ENCODE measurements around the gene STX2. TPM values are rescaled to one million over a fixed set of nuclear protein-coding genes. Genes with fewer than 3 reads are reported as not detected.
"Not testable (repeated sequence)": the region's sequence is repeated elsewhere in the genome, so short reads cannot be mapped to it uniquely, and the experiment has no call there.

STX2 gene
- total and polyA plus RNA-seq, 2 experiments from 2014 or later = 12.4 to 23.1 TPM

DNA sequence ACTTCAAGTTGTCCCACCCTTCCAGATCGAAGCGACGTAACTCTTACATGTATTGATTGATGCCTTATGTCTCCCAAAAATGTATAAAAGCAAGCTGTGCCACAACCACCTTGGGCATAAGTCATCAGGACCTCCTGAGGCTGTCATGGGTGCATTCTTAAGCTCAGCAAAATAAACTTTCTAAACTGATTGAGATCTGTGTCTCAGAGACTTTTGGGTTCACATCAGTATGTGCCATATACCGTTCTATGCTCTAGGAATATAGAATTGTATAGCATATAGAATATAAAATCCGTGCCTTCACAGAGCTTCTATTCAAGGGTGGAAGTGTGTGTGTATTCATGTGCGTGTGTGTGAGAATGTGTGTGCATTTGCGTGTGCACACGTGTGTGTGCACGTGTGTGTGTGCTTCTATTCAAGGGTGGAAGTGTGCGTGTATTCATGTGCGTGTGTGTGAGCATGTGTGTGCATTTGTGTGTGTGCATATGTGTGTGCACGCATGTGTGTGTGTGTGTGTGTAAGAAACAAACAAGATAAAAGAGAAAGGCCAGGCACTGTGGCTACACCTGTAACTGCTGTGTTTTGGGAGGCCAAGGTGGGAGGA is 11.5 kb upstream of the STX2 start:
- peak overlapping the region; percentile 30 for H3K4me2 ChIP-seq
- peak overlapping the region; percentile 71 for H3K27ac ChIP-seq
- no peaks in the 10 kb centered on the region for H3K4me1 ChIP-seq (ENCODE audit: insufficient read depth)
- H3K27me3 ChIP-seq = no peaks in the 10 kb centered on the region
- H3K9me3 ChIP-seq (ENCODE audit: low read depth) = no peaks in the 10 kb centered on the region
- H3K79me2 ChIP-seq = no peaks in the 10 kb centered on the region
- H3K36me3 ChIP-seq (replicated peaks; ENCODE audit: insufficient read depth, low read depth) = no peaks in the 10 kb centered on the region
- 75% methylated on average over 12 of the region's 12 CpGs for WGBS (ENCODE audit: low lambda C conversion rate, missing lambda C conversion rate)
- no peaks in the 10 kb centered on the region for H3K9me2 ChIP-seq (replicated peaks; ENCODE audit: insufficient read depth)
- no peak overlapping the region for H3K4me3 ChIP-seq
- H4K20me1 ChIP-seq (ENCODE audit: insufficient read depth, poor library complexity, severe bottlenecking) = no peaks in the 10 kb centered on the region
- H2AFZ ChIP-seq = no peak overlapping the region
- TF ChIP-seq EZH2 (IDR thresholded peaks at IDR 0.05; ENCODE audit: borderline replicate concordance) (no peak), EZH2phosphoT487 (IDR thresholded peaks at IDR 0.05; ENCODE audit: low read depth, severe bottlenecking, unreplicated experiment) (no peak)
- TF ChIP-seq, protein P1, sequence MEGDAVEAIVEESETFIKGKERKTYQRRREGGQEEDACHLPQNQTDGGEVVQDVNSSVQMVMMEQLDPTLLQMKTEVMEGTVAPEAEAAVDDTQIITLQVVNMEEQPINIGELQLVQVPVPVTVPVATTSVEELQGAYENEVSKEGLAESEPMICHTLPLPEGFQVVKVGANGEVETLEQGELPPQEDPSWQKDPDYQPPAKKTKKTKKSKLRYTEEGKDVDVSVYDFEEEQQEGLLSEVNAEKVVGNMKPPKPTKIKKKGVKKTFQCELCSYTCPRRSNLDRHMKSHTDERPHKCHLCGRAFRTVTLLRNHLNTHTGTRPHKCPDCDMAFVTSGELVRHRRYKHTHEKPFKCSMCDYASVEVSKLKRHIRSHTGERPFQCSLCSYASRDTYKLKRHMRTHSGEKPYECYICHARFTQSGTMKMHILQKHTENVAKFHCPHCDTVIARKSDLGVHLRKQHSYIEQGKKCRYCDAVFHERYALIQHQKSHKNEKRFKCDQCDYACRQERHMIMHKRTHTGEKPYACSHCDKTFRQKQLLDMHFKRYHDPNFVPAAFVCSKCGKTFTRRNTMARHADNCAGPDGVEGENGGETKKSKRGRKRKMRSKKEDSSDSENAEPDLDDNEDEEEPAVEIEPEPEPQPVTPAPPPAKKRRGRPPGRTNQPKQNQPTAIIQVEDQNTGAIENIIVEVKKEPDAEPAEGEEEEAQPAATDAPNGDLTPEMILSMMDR (IDR thresholded peaks at IDR 0.05; ENCODE audit: poor library complexity) = no peak
- no peak for DNase-seq (ENCODE audit: low spot score)

DNA sequence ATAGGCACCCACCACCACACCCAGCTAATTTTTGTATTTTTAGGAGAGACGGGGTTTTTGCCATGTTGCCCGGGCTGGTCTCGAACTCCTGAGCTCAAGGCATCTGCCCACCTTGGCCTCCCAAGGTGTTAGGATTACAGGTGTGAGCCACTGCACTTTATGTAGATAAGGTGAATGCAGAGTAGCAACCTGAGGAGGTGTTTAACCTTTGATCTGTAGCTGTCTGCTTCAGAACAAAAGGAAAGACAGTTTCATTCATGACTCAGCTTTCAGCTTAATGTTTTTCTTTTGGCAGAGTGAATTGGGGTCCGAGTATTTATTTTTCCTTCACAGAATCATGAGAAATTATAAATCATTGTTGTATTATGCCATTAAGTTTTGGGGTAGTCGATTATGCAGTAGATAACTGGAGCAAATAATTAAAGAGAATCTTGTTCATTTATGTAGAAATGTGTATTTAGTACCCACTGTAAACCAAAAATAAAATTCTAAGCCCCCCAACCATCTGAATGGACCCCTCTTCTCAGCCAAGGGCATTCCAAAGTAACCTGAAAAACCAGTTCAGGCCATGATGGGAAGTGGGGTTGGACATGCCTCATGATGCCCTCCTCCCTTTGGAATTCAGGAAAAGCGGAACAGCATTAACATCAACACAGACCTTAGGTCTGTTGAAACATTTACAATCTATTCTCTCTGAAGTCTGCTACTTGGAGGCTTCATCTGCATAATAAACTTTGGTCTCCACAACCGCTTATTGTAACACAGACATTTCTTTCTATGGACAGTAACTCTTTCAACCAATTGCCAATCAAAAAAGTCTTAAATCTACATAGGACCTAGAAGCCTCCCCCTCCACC is 10.7 kb upstream of the STX2 start:
- no peak for TF ChIP-seq EZH2phosphoT487 (IDR thresholded peaks at IDR 0.05; ENCODE audit: low read depth, severe bottlenecking, unreplicated experiment)
- no peak for TF ChIP-seq EZH2 (IDR thresholded peaks at IDR 0.05; ENCODE audit: borderline replicate concordance)
- TF ChIP-seq, protein P1 (IDR thresholded peaks at IDR 0.05; ENCODE audit: poor library complexity) = no peak
- peak overlapping the region; percentile 81 for H3K27ac ChIP-seq
- H3K4me1 ChIP-seq (ENCODE audit: insufficient read depth) = no peaks in the 10 kb centered on the region
- no peaks in the 10 kb centered on the region for H4K20me1 ChIP-seq (ENCODE audit: insufficient read depth, poor library complexity, severe bottlenecking)
- no peaks in the 10 kb centered on the region for H3K79me2 ChIP-seq
- H3K36me3 ChIP-seq (replicated peaks; ENCODE audit: insufficient read depth, low read depth) = no peaks in the 10 kb centered on the region
- H3K9me2 ChIP-seq (replicated peaks; ENCODE audit: insufficient read depth) = no peaks in the 10 kb centered on the region
- no peak overlapping the region for H3K4me3 ChIP-seq
- no peaks in the 10 kb centered on the region for H3K27me3 ChIP-seq
- DNase-seq (ENCODE audit: low spot score) = peak; percentile 70
- peak overlapping the region; percentile 38 for H3K4me2 ChIP-seq
- H3K9me3 ChIP-seq (ENCODE audit: low read depth) = no peaks in the 10 kb centered on the region
- H2AFZ ChIP-seq = no peak overlapping the region
- 39% methylated on average over 7 of the region's 7 CpGs for WGBS (ENCODE audit: low lambda C conversion rate, missing lambda C conversion rate)

DNA sequence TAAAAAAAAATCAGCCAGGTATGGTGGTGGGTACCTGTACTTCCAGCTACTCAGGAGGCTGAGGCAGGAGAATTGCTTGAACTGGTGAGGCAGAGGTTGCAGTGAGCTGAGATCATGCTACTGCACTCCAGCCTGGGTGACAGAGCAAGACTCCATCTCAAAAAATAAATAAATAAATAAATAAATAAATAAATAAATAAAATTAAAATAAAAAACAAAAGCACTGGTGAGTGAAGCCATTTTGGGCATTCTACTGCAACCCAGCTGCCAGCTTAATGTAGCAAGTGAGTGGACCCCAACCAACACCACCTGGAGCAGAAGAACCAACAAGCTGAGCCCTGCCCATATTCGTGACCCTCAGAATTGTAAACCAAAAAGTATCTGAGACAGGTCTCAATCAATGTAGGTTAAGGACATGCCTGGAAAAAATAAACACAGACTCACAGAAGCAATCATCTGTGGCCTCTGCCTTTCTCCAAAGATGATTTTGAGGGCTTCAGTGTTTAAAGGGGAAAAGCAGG is 9.8 kb upstream of the STX2 start:
- not testable (repeated sequence) for H3K4me2 ChIP-seq; H3K27me3 ChIP-seq; H3K9me2 ChIP-seq (replicated peaks; ENCODE audit: insufficient read depth); H3K4me1 ChIP-seq (ENCODE audit: insufficient read depth); H3K36me3 ChIP-seq (replicated peaks; ENCODE audit: insufficient read depth, low read depth); H3K9me3 ChIP-seq (ENCODE audit: low read depth); H2AFZ ChIP-seq; H3K4me3 ChIP-seq; H4K20me1 ChIP-seq (ENCODE audit: insufficient read depth, poor library complexity, severe bottlenecking); H3K79me2 ChIP-seq; DNase-seq (ENCODE audit: low spot score)
- H3K27ac ChIP-seq = peak overlapping the region; percentile 81
- WGBS (ENCODE audit: low lambda C conversion rate, missing lambda C conversion rate) = 96% methylated on average over 1 of the region's 1 CpG

DNA sequence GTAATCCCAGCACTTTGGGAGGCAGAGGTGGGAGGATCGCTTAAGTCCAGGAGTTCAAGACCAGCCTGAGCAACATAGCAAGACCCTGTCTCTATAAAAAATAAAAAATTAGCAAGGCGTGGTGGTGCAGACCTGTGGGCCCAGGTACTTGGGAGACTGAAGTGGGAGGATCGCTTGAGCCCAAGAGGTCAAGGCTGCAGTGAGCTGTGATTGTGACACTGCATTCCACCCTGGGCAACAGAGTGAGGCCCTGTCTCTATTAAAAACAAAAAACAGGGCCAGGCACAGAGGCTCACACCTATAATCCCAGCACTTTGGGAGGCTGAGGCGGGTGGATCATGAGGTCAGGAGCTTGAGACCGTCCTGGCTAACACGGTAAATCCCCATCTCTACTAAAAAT is 9.1 kb upstream of the STX2 start:
- not testable (repeated sequence) for H3K79me2 ChIP-seq
- 98% methylated on average over 6 of the region's 6 CpGs for WGBS (ENCODE audit: low lambda C conversion rate, missing lambda C conversion rate)
- peak overlapping the region; percentile 29 for H3K27ac ChIP-seq

More for the DNA sequence above, 9.1 kb upstream of the STX2 start:
- not testable (repeated sequence) for H3K4me2 ChIP-seq; H3K4me3 ChIP-seq; H3K9me2 ChIP-seq (replicated peaks; ENCODE audit: insufficient read depth); H2AFZ ChIP-seq; H3K4me1 ChIP-seq (ENCODE audit: insufficient read depth); H3K36me3 ChIP-seq (replicated peaks; ENCODE audit: insufficient read depth, low read depth); H3K27me3 ChIP-seq; DNase-seq (ENCODE audit: low spot score); H4K20me1 ChIP-seq (ENCODE audit: insufficient read depth, poor library complexity, severe bottlenecking); H3K9me3 ChIP-seq (ENCODE audit: low read depth)

All from hepatocyte (in vitro differentiated cells).